ENCODE data around the gene RAB31.
"Not testable (repeated sequence)": the region's sequence is repeated elsewhere in the genome, so short reads cannot be mapped to it uniquely, and the experiment has no call there.

DNA sequence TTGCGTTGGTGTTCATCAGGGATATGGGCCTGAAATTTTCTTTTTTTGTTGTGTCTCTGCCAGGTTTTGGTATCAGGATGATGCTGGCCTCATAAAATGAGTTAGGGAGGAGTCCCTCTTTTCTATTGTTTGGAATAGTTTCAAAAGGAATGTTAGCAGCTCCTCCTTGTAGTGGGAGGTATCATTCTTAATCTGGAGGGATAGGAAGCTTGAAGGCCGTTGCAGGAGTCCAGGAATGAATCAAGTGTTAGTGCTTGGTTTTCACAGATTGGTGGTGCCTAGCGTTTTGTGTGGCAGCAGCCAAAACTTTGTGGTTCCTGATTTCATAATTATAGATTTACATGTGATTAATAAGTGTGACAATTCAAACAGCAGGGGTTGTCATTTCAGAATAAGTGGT lies 62.0 kb downstream of the RAB31 start:
- TF ChIP-seq POLR2AphosphoS5 (IDR thresholded peaks at IDR 0.05), result not testable (repeated sequence)
- TF ChIP-seq, protein P1, sequence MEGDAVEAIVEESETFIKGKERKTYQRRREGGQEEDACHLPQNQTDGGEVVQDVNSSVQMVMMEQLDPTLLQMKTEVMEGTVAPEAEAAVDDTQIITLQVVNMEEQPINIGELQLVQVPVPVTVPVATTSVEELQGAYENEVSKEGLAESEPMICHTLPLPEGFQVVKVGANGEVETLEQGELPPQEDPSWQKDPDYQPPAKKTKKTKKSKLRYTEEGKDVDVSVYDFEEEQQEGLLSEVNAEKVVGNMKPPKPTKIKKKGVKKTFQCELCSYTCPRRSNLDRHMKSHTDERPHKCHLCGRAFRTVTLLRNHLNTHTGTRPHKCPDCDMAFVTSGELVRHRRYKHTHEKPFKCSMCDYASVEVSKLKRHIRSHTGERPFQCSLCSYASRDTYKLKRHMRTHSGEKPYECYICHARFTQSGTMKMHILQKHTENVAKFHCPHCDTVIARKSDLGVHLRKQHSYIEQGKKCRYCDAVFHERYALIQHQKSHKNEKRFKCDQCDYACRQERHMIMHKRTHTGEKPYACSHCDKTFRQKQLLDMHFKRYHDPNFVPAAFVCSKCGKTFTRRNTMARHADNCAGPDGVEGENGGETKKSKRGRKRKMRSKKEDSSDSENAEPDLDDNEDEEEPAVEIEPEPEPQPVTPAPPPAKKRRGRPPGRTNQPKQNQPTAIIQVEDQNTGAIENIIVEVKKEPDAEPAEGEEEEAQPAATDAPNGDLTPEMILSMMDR (IDR thresholded peaks at IDR 0.05), result not testable (repeated sequence)
